Measurements from ENCODE around the gene ANXA6. TPM values are rescaled to one million over a fixed set of nuclear protein-coding genes. Genes with fewer than 3 reads are reported as not detected.

ANXA6 gene
- total and polyA plus RNA-seq, 10 of the 15 experiments (the other 5 are each of a cell fraction or from before 2014, with no cell fraction given) = 44.0 to 571 (median 465) TPM

DNA sequence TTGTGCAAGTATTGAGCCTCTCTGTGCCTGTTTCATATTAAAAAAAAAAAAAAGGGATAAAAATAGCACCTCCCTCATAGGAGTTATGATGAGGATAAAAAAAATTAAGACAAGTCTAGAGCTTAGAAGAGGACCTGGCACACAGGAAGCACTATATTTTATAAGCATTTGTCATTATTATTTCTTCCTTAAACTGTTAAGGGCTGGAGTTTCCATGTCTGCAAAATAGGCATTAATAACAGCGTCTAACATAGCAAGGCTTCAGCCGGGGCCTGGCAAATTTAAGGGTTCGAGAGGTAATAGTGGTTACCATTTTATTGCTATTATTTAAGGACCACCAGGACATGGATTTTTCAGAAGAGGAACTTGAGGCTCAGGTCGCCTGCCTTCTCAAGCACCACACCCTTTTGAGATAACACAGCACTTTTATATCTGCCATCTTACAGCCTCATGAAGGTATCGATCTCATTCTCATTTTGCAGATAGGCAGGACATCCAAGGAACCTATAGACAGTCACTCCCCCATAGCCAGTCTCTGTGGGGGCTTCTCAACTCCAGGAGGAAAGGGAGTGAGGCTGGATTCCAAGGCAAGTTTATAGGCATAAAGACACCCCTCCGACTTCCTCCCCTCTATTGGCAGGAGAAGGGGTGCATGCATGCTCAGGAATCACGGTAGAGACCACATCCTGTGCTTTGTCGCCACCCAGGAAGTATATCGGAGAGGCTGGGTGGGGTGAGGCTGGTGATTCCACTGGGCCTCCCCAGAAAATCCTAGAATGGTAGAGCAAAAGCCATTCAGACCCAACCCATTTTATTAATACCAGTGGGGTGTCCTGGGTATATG, 2.4 kb downstream of the ANXA6 start (continued):
- TF ChIP-seq, protein P1, sequence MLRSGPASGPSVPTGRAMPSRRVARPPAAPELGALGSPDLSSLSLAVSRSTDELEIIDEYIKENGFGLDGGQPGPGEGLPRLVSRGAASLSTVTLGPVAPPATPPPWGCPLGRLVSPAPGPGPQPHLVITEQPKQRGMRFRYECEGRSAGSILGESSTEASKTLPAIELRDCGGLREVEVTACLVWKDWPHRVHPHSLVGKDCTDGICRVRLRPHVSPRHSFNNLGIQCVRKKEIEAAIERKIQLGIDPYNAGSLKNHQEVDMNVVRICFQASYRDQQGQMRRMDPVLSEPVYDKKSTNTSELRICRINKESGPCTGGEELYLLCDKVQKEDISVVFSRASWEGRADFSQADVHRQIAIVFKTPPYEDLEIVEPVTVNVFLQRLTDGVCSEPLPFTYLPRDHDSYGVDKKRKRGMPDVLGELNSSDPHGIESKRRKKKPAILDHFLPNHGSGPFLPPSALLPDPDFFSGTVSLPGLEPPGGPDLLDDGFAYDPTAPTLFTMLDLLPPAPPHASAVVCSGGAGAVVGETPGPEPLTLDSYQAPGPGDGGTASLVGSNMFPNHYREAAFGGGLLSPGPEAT (IDR thresholded peaks at IDR 0.05; ENCODE audit: low read depth) = 0 out of 2 replicates have a peak, but pooled peaks have one; percentile 18
- TF ChIP-seq YY1 (IDR thresholded peaks at IDR 0.05; ENCODE audit: low read depth, low read length) (peak; percentile 59; the same call in 1 of the 2 replicates), NFIC (IDR thresholded peaks at IDR 0.05; ENCODE audit: low read depth, low read length) (no peak), TAF1 (IDR thresholded peaks at IDR 0.05; ENCODE audit: borderline replicate concordance, low read depth, low read length) (no peak), SREBF1 (IDR thresholded peaks at IDR 0.05; ENCODE audit: low read length) (no peak), MYC (IDR thresholded peaks at IDR 0.05; ENCODE audit: insufficient read depth, insufficient read length, insufficient replicate concordance, low read length, severe bottlenecking) (no peak), BCL11A (IDR thresholded peaks at IDR 0.05; ENCODE audit: low read depth, low read length) (no peak), CHD2 (IDR thresholded peaks at IDR 0.05; ENCODE audit: borderline replicate concordance, low read depth, low read length) (no peak), BACH1 (IDR thresholded peaks at IDR 0.05; ENCODE audit: borderline replicate concordance) (no peak), RCOR1 (conservative IDR thresholded peaks at IDR 0.05; ENCODE audit: low read depth, low read length) (no peak), WRNIP1 (IDR thresholded peaks at IDR 0.05; ENCODE audit: borderline replicate concordance, low read depth, low read length) (no peak), NFYA (IDR thresholded peaks at IDR 0.05; ENCODE audit: borderline replicate concordance, low read depth, low read length) (no peak)
- TF ChIP-seq, protein P2, sequence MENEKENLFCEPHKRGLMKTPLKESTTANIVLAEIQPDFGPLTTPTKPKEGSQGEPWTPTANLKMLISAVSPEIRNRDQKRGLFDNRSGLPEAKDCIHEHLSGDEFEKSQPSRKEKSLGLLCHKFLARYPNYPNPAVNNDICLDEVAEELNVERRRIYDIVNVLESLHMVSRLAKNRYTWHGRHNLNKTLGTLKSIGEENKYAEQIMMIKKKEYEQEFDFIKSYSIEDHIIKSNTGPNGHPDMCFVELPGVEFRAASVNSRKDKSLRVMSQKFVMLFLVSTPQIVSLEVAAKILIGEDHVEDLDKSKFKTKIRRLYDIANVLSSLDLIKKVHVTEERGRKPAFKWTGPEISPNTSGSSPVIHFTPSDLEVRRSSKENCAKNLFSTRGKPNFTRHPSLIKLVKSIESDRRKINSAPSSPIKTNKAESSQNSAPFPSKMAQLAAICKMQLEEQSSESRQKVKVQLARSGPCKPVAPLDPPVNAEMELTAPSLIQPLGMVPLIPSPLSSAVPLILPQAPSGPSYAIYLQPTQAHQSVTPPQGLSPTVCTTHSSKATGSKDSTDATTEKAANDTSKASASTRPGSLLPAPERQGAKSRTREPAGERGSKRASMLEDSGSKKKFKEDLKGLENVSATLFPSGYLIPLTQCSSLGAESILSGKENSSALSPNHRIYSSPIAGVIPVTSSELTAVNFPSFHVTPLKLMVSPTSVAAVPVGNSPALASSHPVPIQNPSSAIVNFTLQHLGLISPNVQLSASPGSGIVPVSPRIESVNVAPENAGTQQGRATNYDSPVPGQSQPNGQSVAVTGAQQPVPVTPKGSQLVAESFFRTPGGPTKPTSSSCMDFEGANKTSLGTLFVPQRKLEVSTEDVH (IDR thresholded peaks at IDR 0.05; ENCODE audit: low read depth, partially characterized antibody) = no peak
- TF ChIP-seq, protein P3, sequence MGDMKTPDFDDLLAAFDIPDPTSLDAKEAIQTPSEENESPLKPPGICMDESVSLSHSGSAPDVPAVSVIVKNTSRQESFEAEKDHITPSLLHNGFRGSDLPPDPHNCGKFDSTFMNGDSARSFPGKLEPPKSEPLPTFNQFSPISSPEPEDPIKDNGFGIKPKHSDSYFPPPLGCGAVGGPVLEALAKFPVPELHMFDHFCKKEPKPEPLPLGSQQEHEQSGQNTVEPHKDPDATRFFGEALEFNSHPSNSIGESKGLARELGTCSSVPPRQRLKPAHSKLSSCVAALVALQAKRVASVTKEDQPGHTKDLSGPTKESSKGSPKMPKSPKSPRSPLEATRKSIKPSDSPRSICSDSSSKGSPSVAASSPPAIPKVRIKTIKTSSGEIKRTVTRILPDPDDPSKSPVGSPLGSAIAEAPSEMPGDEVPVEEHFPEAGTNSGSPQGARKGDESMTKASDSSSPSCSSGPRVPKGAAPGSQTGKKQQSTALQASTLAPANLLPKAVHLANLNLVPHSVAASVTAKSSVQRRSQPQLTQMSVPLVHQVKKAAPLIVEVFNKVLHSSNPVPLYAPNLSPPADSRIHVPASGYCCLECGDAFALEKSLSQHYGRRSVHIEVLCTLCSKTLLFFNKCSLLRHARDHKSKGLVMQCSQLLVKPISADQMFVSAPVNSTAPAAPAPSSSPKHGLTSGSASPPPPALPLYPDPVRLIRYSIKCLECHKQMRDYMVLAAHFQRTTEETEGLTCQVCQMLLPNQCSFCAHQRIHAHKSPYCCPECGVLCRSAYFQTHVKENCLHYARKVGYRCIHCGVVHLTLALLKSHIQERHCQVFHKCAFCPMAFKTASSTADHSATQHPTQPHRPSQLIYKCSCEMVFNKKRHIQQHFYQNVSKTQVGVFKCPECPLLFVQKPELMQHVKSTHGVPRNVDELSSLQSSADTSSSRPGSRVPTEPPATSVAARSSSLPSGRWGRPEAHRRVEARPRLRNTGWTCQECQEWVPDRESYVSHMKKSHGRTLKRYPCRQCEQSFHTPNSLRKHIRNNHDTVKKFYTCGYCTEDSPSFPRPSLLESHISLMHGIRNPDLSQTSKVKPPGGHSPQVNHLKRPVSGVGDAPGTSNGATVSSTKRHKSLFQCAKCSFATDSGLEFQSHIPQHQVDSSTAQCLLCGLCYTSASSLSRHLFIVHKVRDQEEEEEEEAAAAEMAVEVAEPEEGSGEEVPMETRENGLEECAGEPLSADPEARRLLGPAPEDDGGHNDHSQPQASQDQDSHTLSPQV (IDR thresholded peaks at IDR 0.05) = no peak
- TF ChIP-seq, protein P4, sequence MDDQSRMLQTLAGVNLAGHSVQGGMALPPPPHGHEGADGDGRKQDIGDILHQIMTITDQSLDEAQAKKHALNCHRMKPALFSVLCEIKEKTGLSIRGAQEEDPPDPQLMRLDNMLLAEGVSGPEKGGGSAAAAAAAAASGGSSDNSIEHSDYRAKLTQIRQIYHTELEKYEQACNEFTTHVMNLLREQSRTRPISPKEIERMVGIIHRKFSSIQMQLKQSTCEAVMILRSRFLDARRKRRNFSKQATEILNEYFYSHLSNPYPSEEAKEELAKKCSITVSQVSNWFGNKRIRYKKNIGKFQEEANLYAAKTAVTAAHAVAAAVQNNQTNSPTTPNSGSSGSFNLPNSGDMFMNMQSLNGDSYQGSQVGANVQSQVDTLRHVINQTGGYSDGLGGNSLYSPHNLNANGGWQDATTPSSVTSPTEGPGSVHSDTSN (IDR thresholded peaks at IDR 0.05; ENCODE audit: insufficient replicate concordance, low read depth, low read length) = no peak
- TF ChIP-seq, protein P5, sequence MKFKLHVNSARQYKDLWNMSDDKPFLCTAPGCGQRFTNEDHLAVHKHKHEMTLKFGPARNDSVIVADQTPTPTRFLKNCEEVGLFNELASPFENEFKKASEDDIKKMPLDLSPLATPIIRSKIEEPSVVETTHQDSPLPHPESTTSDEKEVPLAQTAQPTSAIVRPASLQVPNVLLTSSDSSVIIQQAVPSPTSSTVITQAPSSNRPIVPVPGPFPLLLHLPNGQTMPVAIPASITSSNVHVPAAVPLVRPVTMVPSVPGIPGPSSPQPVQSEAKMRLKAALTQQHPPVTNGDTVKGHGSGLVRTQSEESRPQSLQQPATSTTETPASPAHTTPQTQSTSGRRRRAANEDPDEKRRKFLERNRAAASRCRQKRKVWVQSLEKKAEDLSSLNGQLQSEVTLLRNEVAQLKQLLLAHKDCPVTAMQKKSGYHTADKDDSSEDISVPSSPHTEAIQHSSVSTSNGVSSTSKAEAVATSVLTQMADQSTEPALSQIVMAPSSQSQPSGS (IDR thresholded peaks at IDR 0.05; ENCODE audit: low read length) = no peak
